Endothelial cell of umbilical vein (primary cell): ENCODE results near the gene B3GAT2.

Experiments used
- CTCF ChIP-seq, 2 donors: IDR thresholded peaks; 1 replicate in 1 of 2; 2 replicates in 1 of 2; pipeline ENCODE4 v1.5.1; 2011; ENCODE audit warnings: low read length in 2 of 2, mild to moderate bottlenecking in 2 of 2, moderate library complexity in 2 of 2, control low read depth in 1 of 2, inconsistent platforms in 1 of 2, low read depth in 1 of 2; ENCODE audit not compliant: insufficient read depth in 1 of 2; ENCODE audit errors: extremely low read depth in 1 of 2
- EZH2 ChIP-seq: IDR thresholded peaks from 2 replicates; pipeline ENCODE4 v1.6.1; 2012; ENCODE audit warnings: borderline replicate concordance, low read depth, mild to moderate bottlenecking, moderate library complexity, low read length, inconsistent platforms; ENCODE audit not compliant: severe bottlenecking
- MYC ChIP-seq: IDR thresholded peaks from one replicate; pipeline ENCODE4 v1.6.1; 2011; ENCODE audit warnings: mild to moderate bottlenecking, low read depth, low read length
- POLR2A ChIP-seq: IDR thresholded peaks from 2 replicates; pipeline ENCODE4 v1.6.1; 2012; ENCODE audit warnings: low read depth, mild to moderate bottlenecking, control low read depth, low read length
- POLR2AphosphoS5 ChIP-seq: IDR thresholded peaks from 2 replicates; pipeline ENCODE4 v1.6.1; 2012; ENCODE audit warnings: low read depth, mild to moderate bottlenecking, control low read depth, low read length, moderate library complexity; ENCODE audit not compliant: insufficient read depth

- no peak for TF ChIP-seq CTCF (IDR thresholded peaks at IDR 0.05; ENCODE audit: extremely low read depth in 1 of 2, insufficient read depth in 1 of 2, low read depth in 1 of 2, low read length in 2 of 2)
- TF ChIP-seq POLR2A, result no peak
- TF ChIP-seq EZH2, result no peak
- no peak for TF ChIP-seq POLR2AphosphoS5
- no peak for TF ChIP-seq MYC
Observed at GRCh38 chr6:70985156-70985555, 28.3 kb upstream of the B3GAT2 start.
